ENCODE data around the gene EDC3.
"Not testable (repeated sequence)": the region's sequence is repeated elsewhere in the genome, so short reads cannot be mapped to it uniquely, and the experiment has no call there.

Gene EDC3

GRCh38 chr15:74611834-74612233 lies 84.0 kb downstream of the EDC3 start:
- DNase-seq (ENCODE audit: low read depth) = no peak

GRCh38 chr15:74611341-74611740 lies 84.5 kb downstream of the EDC3 start:
- DNase-seq (ENCODE audit: low read depth) = no peak

- no peak for DNase-seq (ENCODE audit: low read depth)
These were observed 85.4 kb downstream of the EDC3 start for GRCh38 chr15:74610302-74610951.

GRCh38 chr15:74609938-74610301 lies 85.9 kb downstream of the EDC3 start:
- DNase-seq (ENCODE audit: low read depth) = no peak

GRCh38 chr15:74608786-74609185 lies 87.0 kb downstream of the EDC3 start:
- no peak for DNase-seq (ENCODE audit: low read depth)

- DNase-seq (ENCODE audit: low read depth) = no peak
These were observed 90.1 kb downstream of the EDC3 start for GRCh38 chr15:74605795-74606150.

- no peak for DNase-seq (ENCODE audit: low read depth)
These were observed 90.6 kb downstream of the EDC3 start for GRCh38 chr15:74604983-74605794.

GRCh38 chr15:74603789-74604705 lies 91.8 kb downstream of the EDC3 start:
- DNase-seq (ENCODE audit: low read depth) = no peak

GRCh38 chr15:74603026-74603788 lies 92.6 kb downstream of the EDC3 start:
- no peak for DNase-seq (ENCODE audit: low read depth)

GRCh38 chr15:74599156-74599555 lies 96.7 kb downstream of the EDC3 start:
- DNase-seq (ENCODE audit: low read depth) = no peak

GRCh38 chr15:74598126-74598842 lies 97.5 kb downstream of the EDC3 start:
- DNase-seq (ENCODE audit: low read depth) = peak; percentile 56

- DNase-seq (ENCODE audit: low read depth) = not testable (repeated sequence)
These were observed 98.6 kb downstream of the EDC3 start for GRCh38 chr15:74597146-74597705.

GRCh38 chr15:74596736-74597135 lies 99.1 kb downstream of the EDC3 start:
- DNase-seq (ENCODE audit: low read depth) = not testable (repeated sequence)

- no peak for DNase-seq (ENCODE audit: low read depth)
These were observed 100.6 kb downstream of the EDC3 start for GRCh38 chr15:74595271-74595670.

GRCh38 chr15:74594455-74594854 lies 101.4 kb downstream of the EDC3 start:
- DNase-seq (ENCODE audit: low read depth) = no peak

- DNase-seq (ENCODE audit: low read depth) = no peak
These were observed 102.7 kb downstream of the EDC3 start for GRCh38 chr15:74593122-74593521.

GRCh38 chr15:74592222-74592621 lies 103.6 kb downstream of the EDC3 start:
- no peak for DNase-seq (ENCODE audit: low read depth)

GRCh38 chr15:74589826-74590225 lies 106.0 kb downstream of the EDC3 start:
- no peak for DNase-seq (ENCODE audit: low read depth)

- DNase-seq (ENCODE audit: low read depth) = no peak
These were observed 110.0 kb downstream of the EDC3 start for GRCh38 chr15:74585857-74586256.

GRCh38 chr15:74585191-74585590 lies 110.6 kb downstream of the EDC3 start:
- DNase-seq (ENCODE audit: low read depth) = no peak

GRCh38 chr15:74584779-74585178 lies 111.0 kb downstream of the EDC3 start:
- DNase-seq (ENCODE audit: low read depth) = no peak
